GF-D8 (cell line): Measurements from ENCODE around the gene SLC48A1.
"Not testable (repeated sequence)": the region's sequence is repeated elsewhere in the genome, so short reads cannot be mapped to it uniquely, and the experiment has no call there.

ENCODE experiments used
- DNase-seq: peaks from one replicate; lab custom pipeline; 2025; lab: John Stamatoyannopoulos, UW

SLC48A1 gene

DNA sequence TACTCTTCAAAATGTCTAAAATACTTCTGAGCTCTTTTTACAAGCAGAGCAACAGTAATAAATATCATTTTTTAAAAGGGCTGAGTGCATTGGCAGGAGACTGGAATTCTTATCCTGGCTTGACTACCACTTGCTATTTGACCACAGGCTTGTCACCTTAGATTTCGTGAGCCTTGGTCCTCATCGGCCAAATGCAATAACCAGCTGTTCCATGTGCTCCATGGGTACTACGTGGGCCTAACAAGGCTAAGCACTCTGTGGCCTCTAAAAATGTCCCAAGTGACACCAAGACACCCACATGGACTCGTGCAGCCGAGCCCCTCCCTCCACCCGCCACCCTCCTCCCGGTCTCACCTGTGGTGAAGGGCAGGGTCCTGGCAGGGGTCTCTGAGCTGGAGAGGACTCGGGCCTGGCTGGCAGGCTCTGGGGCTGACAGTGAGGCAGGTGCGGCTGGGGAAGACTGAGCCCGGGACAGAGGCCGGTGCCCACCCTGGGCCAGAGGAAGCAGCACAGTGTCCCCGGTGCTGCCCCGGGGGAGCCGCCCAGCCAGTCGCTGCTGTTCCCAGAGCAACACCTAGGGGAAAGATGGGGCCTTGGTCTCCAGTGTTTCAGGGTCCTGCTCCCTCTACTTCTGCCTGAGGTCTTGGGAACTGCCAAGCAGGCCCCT lies 20.1 kb downstream of the SLC48A1 start:
- DNase-seq: no peak

GRCh38 chr12:47794679-47795078 lies 21.6 kb downstream of the SLC48A1 start:
- DNase-seq: no peak

DNA sequence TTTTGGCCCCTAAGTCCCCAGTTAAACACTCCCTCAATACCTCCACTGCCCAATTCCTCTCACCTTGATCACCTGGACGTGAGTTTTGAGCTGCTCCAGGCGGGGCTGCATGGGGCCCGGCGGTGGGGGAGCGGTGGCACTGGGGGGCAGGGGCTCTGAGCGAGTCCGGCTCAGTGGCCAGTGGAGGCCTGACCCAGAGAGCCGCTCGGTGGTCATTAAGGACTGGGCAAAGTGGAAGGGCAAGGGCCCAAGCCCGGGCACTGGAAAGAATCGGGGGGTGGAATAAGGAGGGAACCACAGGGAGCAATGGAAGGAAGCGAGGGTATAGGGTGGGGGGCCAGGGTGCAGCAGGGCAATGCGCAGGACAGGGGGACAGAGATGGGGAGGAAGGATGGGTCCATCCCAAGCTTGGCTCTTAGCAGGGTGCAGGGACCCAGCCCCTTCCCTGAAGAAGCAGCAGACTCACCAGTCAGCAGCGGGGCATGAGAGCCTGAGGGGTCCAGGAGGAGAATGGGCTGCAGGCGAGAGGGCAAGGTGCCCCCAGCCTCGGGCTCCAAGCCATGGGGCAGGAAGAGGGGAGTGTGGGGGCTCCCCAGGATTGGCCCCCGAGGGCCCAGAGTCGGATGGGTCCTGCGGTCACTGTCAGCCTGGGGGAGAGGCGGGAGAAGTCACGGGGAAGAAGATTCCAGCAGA lies 22.2 kb downstream of the SLC48A1 start:
- DNase-seq: no peak

GRCh38 chr12:47795814-47796411 lies 22.9 kb downstream of the SLC48A1 start:
- no peak for DNase-seq

DNA sequence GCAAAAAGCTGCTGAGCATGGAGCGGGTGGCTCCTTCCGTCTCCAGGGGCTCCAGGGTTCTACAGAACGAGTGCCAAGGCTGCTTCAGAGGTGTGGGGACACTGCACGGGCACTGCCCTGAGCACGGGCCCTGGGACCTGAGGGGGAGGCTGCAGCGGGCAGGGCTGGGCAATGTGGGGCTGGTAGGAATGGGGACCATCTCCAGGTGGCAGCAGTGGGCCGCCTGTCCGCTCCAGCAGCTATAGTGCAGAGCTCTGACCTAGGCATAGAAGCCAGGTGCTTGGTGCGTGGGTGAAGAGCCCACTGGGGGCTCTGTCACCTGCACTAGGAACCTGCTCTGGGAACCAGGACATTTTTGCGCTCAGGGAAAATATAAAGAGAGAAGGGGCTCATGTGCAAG lies 24.4 kb downstream of the SLC48A1 start:
- no peak for DNase-seq

GRCh38 chr12:47798382-47798948 lies 25.4 kb downstream of the SLC48A1 start:
- no peak for DNase-seq

DNA sequence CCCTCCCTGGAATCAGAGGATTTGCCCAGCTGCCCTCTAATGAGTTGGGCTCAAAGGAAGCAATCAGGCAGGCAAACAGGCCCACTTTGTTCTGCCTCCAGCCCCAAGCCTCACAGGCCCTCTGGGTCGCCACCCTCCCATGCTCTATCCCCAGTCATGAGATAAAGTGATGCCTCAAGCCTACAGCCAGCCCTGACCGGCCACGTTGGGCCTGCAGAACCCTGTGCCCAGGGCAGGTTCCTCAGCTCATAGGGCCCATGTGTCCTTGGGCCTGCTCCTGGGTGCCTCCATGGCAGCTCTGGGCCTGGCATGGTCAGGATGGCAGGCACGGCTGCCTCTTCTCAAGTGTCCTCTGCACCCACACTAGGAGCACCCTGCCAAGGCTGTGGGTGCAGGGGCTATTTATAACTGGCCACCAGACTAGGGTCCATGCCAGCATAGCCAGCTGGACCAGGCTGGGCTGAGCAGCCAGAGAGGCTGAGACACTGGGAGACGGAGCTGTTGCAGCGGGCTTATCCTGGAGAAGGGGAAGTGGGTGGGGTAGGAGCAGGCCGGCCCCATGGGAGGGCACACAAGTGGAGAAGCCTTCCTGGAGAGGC lies 26.4 kb downstream of the SLC48A1 start:
- no peak for DNase-seq

DNA sequence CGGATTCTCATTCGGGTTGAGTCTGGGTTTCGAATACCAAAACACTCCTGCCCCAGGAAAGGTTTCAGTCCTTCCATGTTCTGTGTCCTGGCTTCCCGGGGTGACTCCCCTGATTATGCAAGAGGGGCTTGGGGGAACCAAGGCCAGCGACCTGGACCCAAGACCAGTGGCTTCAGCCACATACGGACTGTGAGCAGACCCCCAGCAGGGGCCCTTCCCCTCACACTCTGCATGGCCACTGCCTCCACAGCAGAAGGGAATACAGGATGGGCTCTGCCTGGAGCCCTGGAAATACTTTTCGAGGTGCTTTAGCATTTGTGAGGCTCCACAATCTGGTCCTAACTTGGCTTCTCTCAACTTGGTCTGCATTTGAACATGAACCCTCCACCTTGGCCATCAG lies 27.5 kb downstream of the SLC48A1 start:
- no peak for DNase-seq

- DNase-seq: peak; percentile 30
These were observed 28.3 kb downstream of the SLC48A1 start for GRCh38 chr12:47801170-47801903.

DNA sequence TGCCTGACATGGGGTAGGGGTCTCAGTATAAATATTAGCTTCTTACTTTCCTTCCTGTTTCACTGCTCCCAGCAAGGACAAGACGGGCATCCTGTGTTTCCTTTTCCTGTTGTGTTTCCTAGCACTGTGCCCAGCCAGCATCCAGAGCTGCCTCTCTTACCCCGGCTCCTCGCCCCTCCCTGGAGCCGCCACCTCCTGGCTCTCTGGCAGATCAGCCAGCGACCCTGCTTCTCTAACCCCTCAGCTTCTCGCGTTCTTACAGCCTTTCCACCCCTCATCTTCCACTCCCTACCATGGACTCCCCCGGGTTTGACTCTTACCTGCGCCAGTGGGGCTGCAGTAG lies 28.8 kb downstream of the SLC48A1 start:
- no peak for DNase-seq

DNA sequence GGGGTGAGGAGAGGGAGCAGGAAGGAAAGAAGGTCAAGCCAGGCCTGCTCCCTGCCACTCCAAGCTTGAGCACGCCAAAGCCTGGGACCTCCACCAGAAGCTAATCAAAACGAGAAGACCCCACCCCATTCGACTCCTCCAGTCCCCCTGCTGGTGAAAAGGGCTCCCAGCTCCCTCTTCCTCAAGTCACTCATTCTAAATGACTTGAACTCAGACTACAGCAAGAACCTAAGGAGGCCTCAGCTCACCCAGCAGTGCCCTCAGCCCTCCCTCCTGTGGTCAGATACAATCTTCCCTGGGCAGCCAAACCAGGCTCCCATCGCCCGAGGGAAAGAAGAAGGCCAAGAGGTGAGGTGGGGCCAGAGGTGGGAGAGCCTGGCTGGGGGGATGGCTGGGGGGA lies 29.3 kb downstream of the SLC48A1 start:
- DNase-seq: peak; percentile 25

DNA sequence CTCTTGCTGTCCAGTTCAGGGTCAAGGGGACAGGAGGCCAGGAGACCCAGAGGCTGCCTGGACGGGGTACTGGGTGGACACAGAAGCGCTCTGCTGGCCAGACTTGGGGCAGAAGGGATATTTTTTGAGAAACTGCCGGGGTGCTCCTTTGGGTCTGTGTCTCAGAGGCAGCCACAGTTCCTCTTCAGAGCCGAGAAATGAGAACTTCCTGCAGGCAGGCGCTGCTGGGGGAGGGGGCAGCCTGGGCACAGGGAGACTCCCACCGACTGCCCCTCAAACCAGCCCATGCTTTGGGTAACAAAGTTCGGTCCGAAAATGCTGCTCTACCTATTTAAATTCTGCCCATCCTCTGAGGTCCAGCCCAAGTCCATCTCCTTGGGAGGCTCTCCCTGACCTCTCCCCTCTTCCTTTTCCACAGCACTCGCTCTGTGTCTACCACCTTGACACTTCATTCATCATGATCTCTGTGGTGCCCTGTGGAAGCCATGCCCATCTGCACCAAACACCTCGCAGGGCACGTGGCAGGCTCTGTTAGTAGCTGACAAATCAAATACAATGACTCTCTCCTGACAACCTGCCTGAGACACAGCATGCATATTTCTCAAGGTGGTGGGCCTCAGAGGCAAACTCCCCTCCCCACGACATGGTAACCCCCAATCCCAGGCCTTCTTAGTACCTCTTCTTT lies 30.3 kb downstream of the SLC48A1 start:
- no peak for DNase-seq

DNA sequence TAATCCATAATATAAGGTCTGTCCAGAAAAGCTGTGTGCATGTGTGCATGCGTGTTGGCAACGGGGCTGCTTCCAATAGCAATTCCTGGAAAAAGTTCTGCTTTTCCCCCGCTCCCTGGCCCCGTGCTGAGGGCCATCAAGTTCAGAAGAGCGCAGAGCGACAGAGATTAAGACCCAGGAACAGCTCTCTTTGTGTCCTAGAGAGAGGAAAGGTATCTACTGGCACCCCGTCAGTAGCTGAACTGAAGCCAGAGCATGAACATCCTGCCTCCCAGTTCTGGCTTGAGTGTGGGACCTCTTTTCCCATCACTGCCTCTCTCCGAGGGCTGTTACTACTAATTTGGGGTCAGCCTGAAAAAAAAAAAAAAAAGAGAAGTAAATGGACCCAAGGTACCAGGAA lies 31.1 kb downstream of the SLC48A1 start:
- no peak for DNase-seq

DNA sequence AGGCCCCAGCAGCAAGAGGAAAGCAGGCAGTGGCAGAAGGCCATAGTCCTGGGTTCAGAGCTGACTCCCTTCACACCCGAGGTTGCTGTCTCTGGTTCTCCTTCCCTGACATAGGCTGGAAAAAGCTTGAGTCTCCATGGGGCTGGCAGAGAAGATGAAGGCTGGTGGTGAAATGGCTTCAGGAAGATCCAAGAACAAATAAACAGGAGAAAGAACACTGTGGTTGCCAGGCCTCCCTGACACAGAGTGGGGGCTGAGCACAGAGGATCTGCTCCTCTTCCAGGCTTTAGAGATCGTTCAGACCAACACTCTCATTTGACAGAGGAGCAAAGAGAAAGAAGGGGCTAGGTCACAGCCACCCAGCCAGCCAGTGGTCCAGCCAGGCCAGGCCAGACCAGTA lies 32.4 kb downstream of the SLC48A1 start:
- no peak for DNase-seq

- no peak for DNase-seq
These were observed 34.3 kb downstream of the SLC48A1 start for GRCh38 chr12:47807338-47807737.

DNA sequence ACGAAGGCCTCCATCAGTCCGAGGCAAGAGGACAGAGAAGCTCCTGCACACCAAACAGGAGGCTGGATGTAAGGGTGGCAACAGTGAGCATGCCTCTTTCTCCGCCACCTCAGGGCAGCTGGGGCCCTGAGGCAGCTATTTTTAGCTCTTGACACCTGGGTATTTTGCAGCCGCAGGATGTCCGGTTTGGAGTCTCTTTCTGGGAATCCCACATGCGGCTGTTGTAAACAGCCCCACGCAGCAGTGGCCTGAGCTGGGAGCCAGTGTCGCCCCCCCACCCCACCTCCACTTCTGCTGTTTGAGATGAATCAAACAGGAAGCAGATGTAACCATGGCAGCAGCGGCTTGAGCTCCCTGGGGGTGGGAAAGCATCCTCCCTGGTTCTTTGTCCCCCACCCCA lies 35.0 kb downstream of the SLC48A1 start:
- DNase-seq: peak; percentile 74

DNA sequence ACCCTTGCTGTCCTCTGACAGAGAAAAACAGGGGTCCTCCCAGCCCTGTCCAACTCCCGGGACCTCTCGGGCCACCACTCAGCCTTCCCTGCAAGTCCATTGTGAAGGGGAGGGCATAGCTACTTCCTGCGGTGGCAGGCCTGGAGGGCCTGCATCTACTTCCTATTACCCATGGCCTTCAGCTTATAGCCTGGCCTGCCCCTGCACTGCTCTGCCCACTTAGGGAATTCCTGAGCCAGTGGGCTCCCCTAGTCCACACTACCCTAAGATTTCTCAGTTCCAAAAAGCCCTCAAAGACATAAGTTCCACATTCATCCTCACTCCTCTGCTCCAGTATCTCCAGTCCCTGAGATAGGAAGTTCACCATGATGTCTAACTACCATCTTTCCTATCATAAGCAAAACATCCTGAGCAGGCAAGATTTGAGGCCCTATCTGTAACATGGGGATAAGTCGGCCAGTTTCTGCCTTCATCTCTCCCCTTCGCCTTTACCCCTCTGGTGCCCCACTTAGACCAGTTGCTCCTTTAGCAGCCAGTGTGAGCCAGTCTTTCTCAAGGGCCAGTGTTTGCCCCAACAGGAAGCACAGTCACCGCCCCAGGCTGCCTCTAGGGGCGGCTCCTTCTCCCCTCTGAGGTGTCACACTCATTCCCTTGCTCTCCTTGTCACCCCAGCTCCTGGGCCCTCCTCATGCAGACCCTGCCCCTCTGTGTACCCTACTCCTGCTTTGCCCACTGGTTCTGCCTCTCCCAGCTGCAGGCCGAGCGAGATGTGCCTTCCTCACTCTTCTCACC lies 35.7 kb downstream of the SLC48A1 start:
- DNase-seq: peak; percentile 63

DNA sequence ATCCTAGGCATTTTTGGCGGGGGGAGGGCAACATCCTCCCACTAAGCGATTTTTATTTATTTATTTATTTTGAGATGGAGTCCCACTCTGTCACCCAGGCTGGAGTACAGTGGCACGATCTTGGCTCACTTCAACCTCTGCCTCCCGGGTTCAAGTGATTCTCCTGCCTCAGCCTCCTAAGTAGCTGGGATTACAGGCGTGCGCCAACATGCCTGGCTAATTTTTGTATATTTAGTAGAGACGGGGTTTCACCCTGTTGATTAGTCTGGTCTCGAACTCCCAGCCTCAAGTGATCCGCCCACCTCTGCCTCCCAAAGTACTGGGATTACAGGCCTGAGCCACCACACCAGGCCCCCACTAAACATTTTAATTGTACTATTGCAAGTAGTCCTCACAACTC lies 36.5 kb downstream of the SLC48A1 start:
- DNase-seq: not testable (repeated sequence)

GRCh38 chr12:47811072-47811396 lies 38.0 kb downstream of the SLC48A1 start:
- DNase-seq: no peak

- DNase-seq: no peak
These were observed 38.8 kb downstream of the SLC48A1 start for GRCh38 chr12:47811581-47812484.
